NCI-H187 treated with DMSO at 0.1 percent for 48 hours (cell line): ENCODE data around the gene MEGF6.

Experiments
- DNase-seq: peaks from one replicate; lab custom pipeline; 2025; lab: John Stamatoyannopoulos, UW

Gene MEGF6

DNA sequence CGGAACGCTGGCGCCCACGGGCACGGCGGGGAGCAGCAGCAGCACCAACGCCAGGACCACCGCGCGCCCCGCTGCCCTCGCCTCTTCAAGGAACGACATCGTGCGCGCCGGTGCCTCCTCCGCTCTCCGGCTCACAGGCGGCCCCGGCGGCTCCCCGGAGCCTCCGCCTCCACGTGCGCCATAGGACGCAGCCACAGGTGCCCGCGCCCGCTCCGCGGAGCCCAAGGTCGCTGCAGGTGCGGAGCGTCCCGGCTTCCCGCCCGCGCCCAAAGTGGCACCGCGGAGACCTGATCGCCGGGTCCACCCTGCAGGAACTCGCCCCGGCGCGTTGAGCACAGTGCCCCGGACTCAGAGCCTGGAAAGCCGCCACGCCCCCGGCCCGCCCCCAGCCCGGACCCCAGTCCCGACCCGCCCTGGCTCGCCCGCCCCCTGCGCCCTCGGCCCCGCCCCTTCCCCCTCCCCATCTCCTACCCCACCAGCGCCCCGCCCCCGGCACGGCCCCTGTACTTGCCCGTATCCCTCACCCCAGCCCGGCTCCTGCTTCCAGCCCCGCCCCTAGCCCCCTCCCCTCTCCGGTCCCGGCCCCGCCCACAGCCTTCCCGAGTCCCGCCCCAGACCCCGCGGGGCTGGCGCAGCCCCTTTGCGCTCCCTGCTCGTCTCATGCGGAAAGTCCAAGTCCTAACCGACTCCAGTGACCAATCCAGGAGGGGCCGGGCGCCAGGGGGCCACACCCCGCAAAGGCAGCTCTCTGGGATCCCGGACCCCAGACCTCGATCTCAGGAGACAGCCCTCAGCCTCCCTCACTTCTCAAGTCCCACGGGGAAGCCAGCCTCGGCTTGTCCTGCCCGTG is at the start of gene MEGF6:
Gene MEGF6 (minus strand): TSS at position 339 of the 850 bp plus-strand sequence. CDS start 240 bp downstream, at position 99.
- no peak for DNase-seq

- no peak for DNase-seq
These were observed 49.4 kb upstream of the MEGF6 start for GRCh38 chr1:3660704-3661103.

GRCh38 chr1:3659093-3659492 is 47.8 kb upstream of the MEGF6 start:
- no peak for DNase-seq

DNA sequence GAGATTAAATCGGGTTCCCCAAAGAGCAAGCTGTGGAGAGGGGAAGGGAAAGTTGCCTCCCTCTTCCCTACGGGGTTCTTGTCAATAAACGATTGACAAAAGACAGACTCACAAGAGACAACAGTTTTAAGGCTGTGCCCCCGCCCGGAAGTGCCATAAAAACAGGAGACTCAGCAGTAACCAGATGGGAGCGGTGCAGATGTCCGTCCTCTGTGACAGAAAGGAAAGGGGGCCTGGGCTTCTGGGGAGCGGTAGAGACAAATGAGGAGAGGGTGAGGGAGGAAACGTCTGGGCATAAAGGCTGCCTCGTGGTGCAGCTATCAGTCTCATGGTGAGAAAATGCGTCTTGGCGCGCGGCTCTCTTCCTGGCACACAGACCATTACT is 46.9 kb upstream of the MEGF6 start:
- DNase-seq, result no peak

- DNase-seq, result no peak
These were observed 46.4 kb upstream of the MEGF6 start for GRCh38 chr1:3657578-3658230.

DNA sequence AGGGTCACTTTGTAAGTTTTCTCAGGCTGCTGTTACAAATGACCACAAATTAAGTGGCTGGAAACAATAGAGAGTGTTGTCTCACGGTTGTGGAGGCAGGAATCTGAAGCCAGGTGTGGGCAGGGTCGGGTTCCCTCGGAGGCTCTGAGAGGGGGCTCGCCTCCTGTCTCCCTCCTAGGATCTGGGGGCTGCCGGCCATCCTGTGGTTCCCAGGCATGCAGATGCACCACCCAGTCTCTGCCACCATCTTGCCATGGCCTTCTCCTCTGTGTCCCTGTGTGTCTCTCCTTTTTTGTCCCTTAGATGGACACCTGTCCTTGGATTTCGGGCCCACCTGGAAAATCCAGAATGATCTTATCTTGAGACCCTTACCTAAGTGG is 45.8 kb upstream of the MEGF6 start:
- no peak for DNase-seq

DNA sequence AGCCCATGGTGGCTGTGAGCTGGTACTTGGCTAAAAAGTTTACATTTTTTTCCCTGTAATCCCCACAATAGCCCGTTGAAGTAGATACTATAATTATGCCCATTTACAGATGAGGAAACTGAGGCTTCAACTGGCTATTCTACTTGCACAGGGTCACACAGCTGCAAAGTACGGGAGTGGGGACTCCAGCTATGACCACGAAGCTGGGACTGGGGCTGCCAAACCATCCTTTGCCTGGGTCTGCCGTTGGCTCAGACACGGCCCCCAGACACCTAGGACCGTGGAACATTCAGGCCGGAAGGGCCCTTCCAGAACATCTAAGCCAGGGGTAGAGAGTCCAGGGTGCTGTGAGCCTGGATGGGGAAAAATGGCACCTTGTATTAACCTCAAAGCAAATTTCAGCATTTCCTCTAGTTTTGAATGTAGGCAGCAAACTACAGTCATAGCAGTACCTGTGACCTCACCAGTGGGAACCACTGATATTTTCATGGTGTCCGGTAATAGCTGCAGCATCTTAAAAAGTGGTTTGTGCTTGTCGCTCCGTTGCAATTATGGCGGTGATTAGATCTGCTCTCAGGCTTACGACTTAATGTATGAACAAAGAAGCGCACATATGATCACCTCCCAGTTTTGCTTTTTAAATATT is 45.3 kb upstream of the MEGF6 start:
- DNase-seq, result no peak

DNA sequence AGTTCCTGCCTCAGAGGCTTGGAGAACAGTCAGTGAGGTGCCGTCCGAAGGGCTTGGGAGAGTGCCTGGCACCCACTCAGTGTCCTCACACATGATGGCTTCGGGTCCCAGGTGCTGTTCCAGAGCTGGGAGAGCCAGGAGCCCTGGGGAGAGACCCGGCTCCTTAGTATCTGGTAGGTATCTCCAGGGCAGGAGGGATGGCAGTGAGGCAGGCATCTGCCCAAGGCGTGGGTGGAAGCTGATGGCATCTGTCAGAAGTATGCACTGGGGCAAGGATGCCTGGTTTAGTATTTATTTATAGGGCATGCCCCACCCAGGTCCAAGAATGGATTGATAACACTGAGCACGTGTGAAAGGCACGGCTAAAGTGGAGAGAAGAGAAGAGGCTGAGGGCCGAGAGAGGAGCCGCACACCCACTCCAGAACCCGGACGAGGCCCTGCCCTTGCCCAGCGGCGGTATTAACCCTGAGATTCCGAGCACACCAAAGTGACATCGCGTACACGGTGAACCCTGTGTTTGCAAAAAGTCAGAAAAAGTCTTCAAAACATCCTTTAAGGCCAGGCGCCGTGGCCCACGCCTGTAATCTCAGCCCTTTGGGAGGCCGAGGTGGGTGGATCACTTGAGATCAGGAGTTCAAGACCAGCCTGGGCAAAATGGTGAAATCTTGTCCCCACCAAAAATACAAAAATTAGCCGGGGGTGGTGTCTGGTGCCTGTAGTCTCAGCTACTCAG is 43.4 kb upstream of the MEGF6 start:
- DNase-seq, result no peak

DNA sequence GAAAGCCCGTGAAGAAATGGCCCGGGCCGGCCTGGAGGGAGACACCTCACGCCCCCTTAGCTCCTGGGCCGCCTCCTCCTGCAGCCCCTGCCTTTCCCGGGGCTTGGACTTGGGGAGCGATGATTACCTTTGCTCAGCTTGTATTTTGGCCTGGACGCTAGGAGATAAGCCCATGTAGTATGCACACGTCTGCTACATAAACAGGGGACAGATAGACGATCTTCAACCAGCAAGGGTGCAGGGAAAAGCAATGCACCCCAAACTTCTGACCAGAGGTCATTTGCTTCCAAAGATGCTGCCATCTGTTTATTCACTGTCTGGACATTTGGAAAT is 41.9 kb upstream of the MEGF6 start:
- no peak for DNase-seq

- no peak for DNase-seq
These were observed 41.4 kb upstream of the MEGF6 start for GRCh38 chr1:3652548-3653285.

- no peak for DNase-seq
These were observed 40.7 kb upstream of the MEGF6 start, which contains the start of gene TP73 for GRCh38 chr1:3651930-3652547. TP73 (plus strand) TSS chr1:3652516; CDS start chr1:3682366, 29,850 bp downstream.

- DNase-seq, result no peak
These were observed 40.0 kb upstream of the MEGF6 start for GRCh38 chr1:3651026-3651929.

- DNase-seq, result no peak
These were observed 39.1 kb upstream of the MEGF6 start for GRCh38 chr1:3650248-3651025.

- no peak for DNase-seq
These were observed 38.3 kb upstream of the MEGF6 start, which contains the start of gene WRAP73 for GRCh38 chr1:3649342-3650247. WRAP73 (minus strand) TSS chr1:3650103; CDS start chr1:3649999, 104 bp downstream.

DNA sequence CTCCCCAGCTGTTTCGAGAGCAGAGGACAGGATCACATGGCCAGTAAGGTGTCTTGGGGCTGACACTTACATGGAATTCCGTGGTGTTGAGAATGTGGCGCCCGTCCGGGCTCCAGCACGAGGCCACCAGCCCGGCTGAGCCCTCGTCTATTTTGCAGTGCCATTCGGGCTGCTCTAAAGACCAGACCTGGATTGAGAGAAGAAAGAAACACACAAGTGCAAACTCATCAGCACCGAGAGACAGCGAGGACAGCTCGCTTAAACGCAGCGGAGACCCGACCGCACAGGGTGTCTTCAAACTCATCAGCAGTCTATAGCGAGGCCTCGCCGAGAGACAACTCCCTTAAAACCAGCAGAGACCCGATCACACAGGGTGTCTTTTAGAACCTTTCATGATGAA is 35.3 kb upstream of the MEGF6 start:
- DNase-seq, result no peak

DNA sequence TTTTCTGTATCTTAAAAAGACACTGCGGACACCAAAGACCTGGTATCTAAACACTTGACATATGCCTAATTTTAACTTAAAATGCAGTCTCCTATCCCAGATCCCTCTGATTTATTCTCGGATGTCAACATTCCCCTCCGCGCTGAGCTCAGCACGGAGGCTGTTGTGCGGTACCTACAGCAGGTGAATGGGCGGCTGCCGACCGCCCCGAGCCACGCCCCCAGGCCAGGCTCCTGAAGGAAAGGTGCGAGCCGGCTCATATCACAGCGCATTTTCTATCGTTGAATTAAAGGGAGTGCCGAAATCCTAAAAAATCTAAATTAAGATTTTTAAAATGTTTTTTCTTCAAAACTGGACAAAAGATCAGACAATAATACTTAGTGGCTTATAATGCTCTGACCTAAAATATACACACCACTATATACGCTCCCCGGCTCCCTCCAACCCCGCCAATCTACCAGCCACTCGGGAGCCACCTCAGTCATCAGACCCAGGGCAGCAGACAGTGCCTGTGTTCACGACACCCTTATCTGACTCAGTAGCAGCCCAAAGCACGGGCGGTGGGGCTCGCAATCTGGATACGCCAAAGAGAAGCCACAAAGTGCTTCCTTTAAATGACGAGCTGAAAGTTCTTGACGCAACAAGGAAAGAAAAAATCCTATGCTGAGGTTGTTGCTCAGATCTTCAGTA is 34.5 kb upstream of the MEGF6 start:
- DNase-seq, result no peak

- DNase-seq, result no peak
These were observed 33.9 kb upstream of the MEGF6 start for GRCh38 chr1:3645247-3645646.

- DNase-seq, result no peak
These were observed 33.0 kb upstream of the MEGF6 start for GRCh38 chr1:3644273-3644672.
